Keratinocyte (primary cell): ENCODE results near the gene TBX3. TPM values are rescaled to one million over a fixed set of nuclear protein-coding genes. Genes with fewer than 3 reads are reported as not detected.

Experiments
- DNase-seq: peaks from one replicate; pipeline ENCODE4 v3.0.0-alpha.2; 2011; ENCODE audit warnings: low read depth, missing footprints, low spot score
- FAIRE-seq: peaks from 2 replicates; lab custom pipeline; 2011; peaks lifted over from hg19 to GRCh38; lab: Jason Lieb, UNC
- H2AFZ ChIP-seq: 2 replicates; pipeline ENCODE4 v1.6.0; 2012; ENCODE audit warnings: low read length, control low read depth, inconsistent platforms; ENCODE audit not compliant: control insufficient read depth
- H3K27ac ChIP-seq: 2 replicates; pipeline ENCODE4 v1.5.1; 2011; ENCODE audit warnings: low read length; ENCODE audit not compliant: control insufficient read depth, insufficient read depth
- H3K27me3 ChIP-seq: 3 replicates; pipeline ENCODE4 v1.6.0; 2011; ENCODE audit warnings: low read length; ENCODE audit not compliant: control insufficient read depth, insufficient read depth; ENCODE audit errors: extremely low read depth
- H3K36me3 ChIP-seq, 2 experiments: 2 replicates in 1 of 2; 3 replicates in 1 of 2; pipeline ENCODE4 v1.5.1; 2011; ENCODE audit warnings: low read length in 2 of 2, mild to moderate bottlenecking in 1 of 2; ENCODE audit not compliant: control insufficient read depth in 2 of 2, insufficient read depth in 2 of 2; ENCODE audit errors: extremely low read depth in 1 of 2
- H3K4me1 ChIP-seq: 3 replicates; pipeline ENCODE4 v1.5.1; 2011; ENCODE audit warnings: low read length; ENCODE audit not compliant: control insufficient read depth, insufficient read depth; ENCODE audit errors: extremely low read depth
- H3K4me2 ChIP-seq: 3 replicates; pipeline ENCODE4 v1.6.0; 2011; ENCODE audit warnings: low read depth, low read length; ENCODE audit not compliant: control insufficient read depth, insufficient read depth; ENCODE audit errors: extremely low read depth
- H3K4me3 ChIP-seq, 3 experiments: fragments of 200-600 bp in 1 of 3; sonication (generic) in 1 of 3; 2 replicates in 2 of 3; 3 replicates in 1 of 3; pipeline ENCODE4 v1.5.1; 2011 to 2016; ENCODE audit warnings: low read length in 3 of 3, mild to moderate bottlenecking in 3 of 3, control low read depth in 2 of 3, inconsistent platforms in 1 of 3, low read depth in 1 of 3, mixed read lengths in 1 of 3, mixed run types in 1 of 3, moderate library complexity in 1 of 3; ENCODE audit not compliant: control insufficient read depth in 2 of 3, insufficient read depth in 2 of 3; ENCODE audit errors: extremely low read depth in 1 of 3
- H3K79me2 ChIP-seq: 2 replicates; pipeline ENCODE4 v1.6.0; 2012; ENCODE audit warnings: low read length; ENCODE audit not compliant: control insufficient read depth, insufficient read depth
- H3K9ac ChIP-seq: 3 replicates; pipeline ENCODE4 v1.6.0; 2011; ENCODE audit warnings: low read length; ENCODE audit not compliant: control insufficient read depth, insufficient read depth; ENCODE audit errors: extremely low read depth
- H3K9me1 ChIP-seq: 3 replicates; pipeline ENCODE4 v1.6.0; 2011; ENCODE audit warnings: low read length; ENCODE audit not compliant: control insufficient read depth, insufficient read depth; ENCODE audit errors: extremely low read depth
- H3K9me3 ChIP-seq: 2 replicates; pipeline ENCODE4 v1.5.1; 2012; ENCODE audit warnings: low read depth, low read length; ENCODE audit not compliant: control insufficient read depth
- H4K20me1 ChIP-seq: 3 replicates; pipeline ENCODE4 v1.6.0; 2011; ENCODE audit warnings: low read length; ENCODE audit not compliant: control insufficient read depth, insufficient read depth; ENCODE audit errors: extremely low read depth
- EZH2 ChIP-seq: IDR thresholded peaks from one replicate; pipeline ENCODE4 v1.6.1; 2012; ENCODE audit warnings: inconsistent platforms, mild to moderate bottlenecking, low read length, moderate library complexity
- dilution Hi-C: fragments of 300-500 bp; cut with MboI; formaldehyde crosslinking; loops from one replicate; pipeline ENCODE4 v1.7.0; 2020; ENCODE audit warnings: low sequenced_read_pairs; ENCODE audit not compliant: extremely low pct_ligation_motif_present
- polyA plus RNA-seq, 5 experiments: library from polyadenylated mRNA; depleted of rRNA in 3 of 5; stranded (reverse) in 3 of 5; stranded (forward) in 1 of 5; unstranded in 1 of 5; fragments of >200 nt; gene quantifications; 1 replicate in 1 of 5; 2 replicates in 3 of 5; 3 replicates in 1 of 5; pipeline versions ENCODE4 v1.2.1 to v1.2.3, GENCODE V29; 2011 to 2012; ENCODE audit warnings: missing spikeins in 2 of 5, low read depth in 1 of 5, low replicate concordance in 1 of 5
- TF ChIP-seq, protein P1 (sequence below), 3 experiments: IDR thresholded peaks in 1 of 3; conservative IDR thresholded peaks in 1 of 3; optimal IDR thresholded peaks in 1 of 3; 2 replicates in 2 of 3; 3 replicates in 1 of 3; pipeline versions ENCODE3 to v1.5.1; 2011; ENCODE audit warnings: low read length in 3 of 3, mild to moderate bottlenecking in 3 of 3, moderate library complexity in 2 of 3, control low read depth in 1 of 3, inconsistent platforms in 1 of 3; ENCODE audit not compliant: insufficient read depth in 2 of 3; ENCODE audit errors: extremely low read depth in 1 of 3

TBX3 gene
- polyA plus RNA-seq, 1 donor (not counting 4 experiments of a cell fraction or from before 2014, with no cell fraction given) = 7.8 TPM

DNA sequence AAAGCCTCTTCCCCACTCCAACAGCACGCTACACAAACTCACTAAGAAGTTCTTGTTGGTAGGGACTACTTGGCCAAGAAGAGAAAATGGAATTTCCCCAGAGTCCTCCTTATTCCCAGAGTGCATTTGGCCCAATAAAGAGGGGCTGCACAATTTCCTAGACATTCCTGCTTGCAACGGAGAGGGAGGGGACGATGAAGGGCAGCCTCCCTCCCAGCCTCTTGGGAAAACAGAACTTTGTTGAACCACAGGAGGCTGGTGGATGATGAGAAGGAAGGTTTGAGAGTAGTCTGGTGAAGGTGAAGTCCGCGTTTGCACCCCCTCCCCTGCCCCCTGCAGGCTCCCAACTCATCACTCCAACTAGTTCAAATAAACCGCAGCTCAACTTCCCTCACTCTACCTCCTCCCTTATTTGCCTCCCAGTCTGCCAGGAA is 19.1 kb upstream of the TBX3 start:
- H4K20me1 ChIP-seq = no peaks in the 10 kb centered on the region
- no peak overlapping the region for H3K4me2 ChIP-seq
- H3K79me2 ChIP-seq = no peaks in the 10 kb centered on the region
- H3K9me1 ChIP-seq = no peaks in the 10 kb centered on the region
- no peak overlapping the region for H2AFZ ChIP-seq
- FAIRE-seq (no peak), DNase-seq (no peak)
- H3K9me3 ChIP-seq = no peaks in the 10 kb centered on the region
- no peak overlapping the region for H3K4me3 ChIP-seq
- dilution Hi-C loops = no loop called here
- H3K27me3 ChIP-seq = peaks cover 43% of the 10 kb centered on the region
- H3K27ac ChIP-seq = no peak overlapping the region
- no peak for TF ChIP-seq EZH2
- TF ChIP-seq, protein P1, sequence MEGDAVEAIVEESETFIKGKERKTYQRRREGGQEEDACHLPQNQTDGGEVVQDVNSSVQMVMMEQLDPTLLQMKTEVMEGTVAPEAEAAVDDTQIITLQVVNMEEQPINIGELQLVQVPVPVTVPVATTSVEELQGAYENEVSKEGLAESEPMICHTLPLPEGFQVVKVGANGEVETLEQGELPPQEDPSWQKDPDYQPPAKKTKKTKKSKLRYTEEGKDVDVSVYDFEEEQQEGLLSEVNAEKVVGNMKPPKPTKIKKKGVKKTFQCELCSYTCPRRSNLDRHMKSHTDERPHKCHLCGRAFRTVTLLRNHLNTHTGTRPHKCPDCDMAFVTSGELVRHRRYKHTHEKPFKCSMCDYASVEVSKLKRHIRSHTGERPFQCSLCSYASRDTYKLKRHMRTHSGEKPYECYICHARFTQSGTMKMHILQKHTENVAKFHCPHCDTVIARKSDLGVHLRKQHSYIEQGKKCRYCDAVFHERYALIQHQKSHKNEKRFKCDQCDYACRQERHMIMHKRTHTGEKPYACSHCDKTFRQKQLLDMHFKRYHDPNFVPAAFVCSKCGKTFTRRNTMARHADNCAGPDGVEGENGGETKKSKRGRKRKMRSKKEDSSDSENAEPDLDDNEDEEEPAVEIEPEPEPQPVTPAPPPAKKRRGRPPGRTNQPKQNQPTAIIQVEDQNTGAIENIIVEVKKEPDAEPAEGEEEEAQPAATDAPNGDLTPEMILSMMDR (optimal IDR thresholded peaks at IDR 0.05 in 1 of 3, IDR thresholded peaks at IDR 0.05 in 1 of 3, conservative IDR thresholded peaks at IDR 0.05 in 1 of 3; ENCODE audit: extremely low read depth in 1 of 3, insufficient read depth in 2 of 3, low read length in 3 of 3) = no peak
- no peak overlapping the region for H3K9ac ChIP-seq
- H3K4me1 ChIP-seq = no peaks in the 10 kb centered on the region
- H3K36me3 ChIP-seq = no peaks in the 10 kb centered on the region

DNA sequence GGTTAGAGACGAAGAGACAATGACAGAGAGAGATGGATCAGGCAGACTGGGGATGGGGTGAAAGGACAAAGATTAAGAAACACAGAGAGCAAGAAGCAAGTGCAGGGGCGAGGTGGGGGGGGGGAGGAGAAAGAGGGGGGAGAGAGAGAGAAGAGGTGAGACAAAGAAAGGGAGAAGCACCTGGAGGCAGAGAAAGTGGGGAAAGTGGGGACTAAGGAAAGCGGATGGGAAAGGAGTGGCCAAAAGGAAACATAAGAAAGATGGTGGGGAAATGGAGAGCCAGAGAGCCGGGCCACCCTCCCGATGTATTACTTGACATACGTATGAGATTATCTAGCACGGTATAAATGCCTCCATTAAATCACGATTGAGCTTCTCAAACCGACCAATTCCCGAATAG is 18.5 kb upstream of the TBX3 start:
- H4K20me1 ChIP-seq = no peaks in the 10 kb centered on the region
- H3K27me3 ChIP-seq = peaks cover 47% of the 10 kb centered on the region
- H3K79me2 ChIP-seq = no peaks in the 10 kb centered on the region
- H3K4me1 ChIP-seq = no peaks in the 10 kb centered on the region
- no peaks in the 10 kb centered on the region for H3K36me3 ChIP-seq
- DNase-seq (no peak), FAIRE-seq (no peak)
- no peaks in the 10 kb centered on the region for H3K9me1 ChIP-seq
- H3K4me2 ChIP-seq = no peak overlapping the region
- no peak overlapping the region for H3K27ac ChIP-seq
- dilution Hi-C loops = no loop called here
- no peak overlapping the region for H3K4me3 ChIP-seq
- no peaks in the 10 kb centered on the region for H3K9me3 ChIP-seq
- H3K9ac ChIP-seq = no peak overlapping the region
- TF ChIP-seq, protein P1 (optimal IDR thresholded peaks at IDR 0.05 in 1 of 3, IDR thresholded peaks at IDR 0.05 in 1 of 3, conservative IDR thresholded peaks at IDR 0.05 in 1 of 3; ENCODE audit: extremely low read depth in 1 of 3, insufficient read depth in 2 of 3, low read length in 3 of 3) = no peak
- TF ChIP-seq EZH2 = no peak
- H2AFZ ChIP-seq = no peak overlapping the region
